Naive B cell (primary cell): ENCODE measurements around the gene RAD51B. TPM values are rescaled to one million over a fixed set of nuclear protein-coding genes. Genes with fewer than 3 reads are reported as not detected.
A peak's percentile ranks its signal among the peaks of the same experiment; 100 is the strongest.

Experiments
- ATAC-seq, 2 donors: fragments of 150-1000 bp; cut with Tn5 transposase; 2 replicates each; pipeline ENCODE4 v1.10.0; 2021; ENCODE audit warnings: low read depth in 2 of 2, mild to moderate bottlenecking in 2 of 2, moderate library complexity in 2 of 2
- DNase-seq: peaks from one replicate; pipeline ENCODE4 v3.0.0; 2022
- H3K27ac Mint-ChIP-seq, 6 donors: one replicate each; pipeline ENCODE4 v1.8.0; 2020 to 2022; ENCODE audit warnings: mild to moderate bottlenecking in 6 of 6, mixed read lengths in 6 of 6, moderate library complexity in 5 of 6, inconsistent platforms in 2 of 6
- H3K27me3 Mint-ChIP-seq, 3 donors: one replicate each; pipeline ENCODE4 v1.8.0; 2021 to 2022; ENCODE audit warnings: mixed read lengths in 3 of 3, mild to moderate bottlenecking in 1 of 3
- H3K36me3 Mint-ChIP-seq, 2 donors: one replicate each; pipeline ENCODE4 v1.8.0; 2020 to 2022; ENCODE audit warnings: mixed read lengths in 2 of 2, inconsistent platforms in 1 of 2, mild to moderate bottlenecking in 1 of 2
- H3K4me1 Mint-ChIP-seq, 3 donors: one replicate each; pipeline ENCODE4 v1.8.0; 2020 to 2022; ENCODE audit warnings: mixed read lengths in 3 of 3, inconsistent platforms in 1 of 3, mild to moderate bottlenecking in 1 of 3, moderate library complexity in 1 of 3
- H3K4me3 Mint-ChIP-seq, 8 donors: one replicate each; pipeline ENCODE4 v1.8.0; 2020 to 2022; ENCODE audit warnings: mild to moderate bottlenecking in 8 of 8, mixed read lengths in 8 of 8, moderate library complexity in 8 of 8, inconsistent platforms in 2 of 8
- H3K9me3 Mint-ChIP-seq, 7 donors: one replicate each; pipeline ENCODE4 v1.8.0; 2020 to 2022; ENCODE audit warnings: mixed read lengths in 7 of 7, mild to moderate bottlenecking in 5 of 7, inconsistent platforms in 2 of 7, moderate library complexity in 1 of 7
- polyA plus RNA-seq, 6 donors: library from polyadenylated mRNA; unstranded; fragments of 300-500 nt; fragmentation: Illumina TruSeq; gene quantifications; one replicate each; pipeline ENCODE4 v1.2.3, GENCODE V29; 2021; ENCODE audit warnings: low read depth in 6 of 6

Gene RAD51B
- polyA plus RNA-seq, 6 donors from 2014 or later = 27.4 to 37.2 (median 31.8) TPM

DNA sequence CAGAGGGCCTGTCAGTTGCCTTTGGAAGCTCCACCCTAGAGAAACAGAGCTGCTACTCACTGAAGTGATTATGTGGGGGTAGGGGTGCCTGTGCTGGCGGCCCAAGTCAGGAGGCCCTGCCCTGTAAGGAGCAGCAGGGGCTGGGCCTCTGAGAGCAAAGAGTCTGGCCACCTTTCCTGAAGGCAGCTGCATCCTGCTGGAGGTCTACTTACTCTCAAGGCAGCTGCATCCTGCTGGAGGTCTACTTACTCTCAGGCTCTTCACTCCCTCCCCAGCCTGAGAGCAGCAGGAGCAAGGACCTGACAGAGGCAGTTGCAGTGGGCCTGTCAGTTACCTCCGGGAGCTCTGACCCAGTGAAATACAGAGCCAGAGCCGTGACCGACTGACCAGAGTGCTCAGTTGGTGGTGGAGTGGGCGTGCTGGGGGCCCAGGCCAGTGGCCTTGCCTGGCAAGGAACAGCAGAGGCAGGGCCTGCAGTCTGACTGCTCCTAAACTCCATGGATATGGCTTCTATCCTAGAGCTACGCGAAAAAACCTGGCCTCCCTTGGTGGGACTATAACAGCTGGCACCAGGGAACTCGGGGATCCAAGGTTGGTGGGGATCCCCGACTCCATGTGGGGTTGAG is 32.3 kb downstream of the RAD51B start:
- H3K4me1 Mint-ChIP-seq = peaks cover 19 to 31% (median 28%) of the 10 kb centered on the region in 3 donors
- no peak overlapping the region for H3K4me3 Mint-ChIP-seq
- peaks cover 0 to 16% (median 11%) of the 10 kb centered on the region in 7 donors for H3K9me3 Mint-ChIP-seq
- no peak for ATAC-seq
- peak overlapping the region in 2 of 6 donors; percentile 3 to 24 for H3K27ac Mint-ChIP-seq
- H3K36me3 Mint-ChIP-seq = peaks cover 10 to 17% of the 10 kb centered on the region in 2 donors
- no peaks in the 10 kb centered on the region for H3K27me3 Mint-ChIP-seq
- no peak for DNase-seq

DNA sequence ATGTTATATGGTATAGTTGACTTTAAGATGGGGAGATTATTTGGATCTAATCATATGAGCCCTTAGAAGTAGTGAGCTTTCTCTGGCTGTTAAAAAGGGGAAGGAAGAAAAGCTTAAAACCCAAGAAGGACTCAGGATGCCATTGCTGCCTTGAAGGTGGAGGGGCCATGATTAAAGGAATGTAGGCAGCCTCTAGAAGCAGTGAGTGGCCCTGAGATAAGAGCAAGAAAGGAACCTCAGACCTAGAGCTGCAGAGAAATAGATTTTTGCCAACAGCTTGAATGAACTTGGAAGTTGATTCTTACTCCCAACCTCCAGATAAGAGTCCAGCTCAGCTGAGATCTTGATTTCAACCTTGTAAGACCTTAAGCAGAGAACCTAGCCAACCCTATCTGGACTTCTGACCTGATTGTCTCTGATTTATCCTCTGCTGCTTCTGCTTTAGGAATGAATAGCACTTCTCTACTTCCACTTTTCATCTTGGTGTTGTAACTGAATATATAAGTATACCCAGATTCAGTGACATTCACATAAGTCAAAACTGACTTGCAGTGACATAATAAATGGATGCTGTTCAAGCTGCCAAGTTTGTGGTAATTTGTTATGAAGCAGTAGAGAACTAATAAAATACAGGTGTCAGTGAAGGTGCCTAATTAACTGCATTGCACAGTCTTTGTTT is 33.5 kb downstream of the RAD51B start:
- no peak overlapping the region for H3K4me3 Mint-ChIP-seq
- H3K27ac Mint-ChIP-seq = peak overlapping the region in 2 of 6 donors; percentile 38 to 56
- ATAC-seq = no peak

DNA sequence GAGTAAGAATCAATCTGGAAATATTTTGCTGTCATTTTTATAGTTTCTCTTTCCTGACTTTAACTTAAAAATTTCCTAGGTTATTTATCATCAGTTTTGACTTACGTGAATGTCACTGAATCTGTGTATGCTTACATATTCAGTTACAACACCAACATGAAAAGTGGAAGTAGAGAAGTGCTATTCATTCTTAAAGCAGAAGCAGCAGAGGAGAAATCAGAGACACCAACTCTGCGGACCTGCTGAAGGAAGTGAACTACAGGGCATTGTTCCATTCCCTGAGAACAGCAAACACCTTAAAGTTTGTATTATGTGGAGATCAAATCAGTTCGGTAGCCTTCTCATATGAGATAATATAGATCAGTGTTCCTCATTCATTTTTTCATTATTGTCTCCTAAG is 34.1 kb downstream of the RAD51B start:
- Mint-ChIP-seq H3K27me3 (no peaks in the 10 kb centered on the region), H3K27ac (peak overlapping the region in 1 of 6 donors; percentile 56), H3K36me3 (peaks cover 0 to 2% of the 10 kb centered on the region in 2 donors), H3K4me3 (no peak overlapping the region), H3K4me1 (peaks cover 19 to 31% (median 25%) of the 10 kb centered on the region in 3 donors), H3K9me3 (peaks cover 0 to 5% (median under 1%) of the 10 kb centered on the region in 7 donors)
- DNase-seq = no peak
- ATAC-seq = peak in 1 of 2 donors; percentile 28

More for the DNA sequence above, 33.5 kb downstream of the RAD51B start:
- H3K4me1 Mint-ChIP-seq = peaks cover 19 to 31% (median 25%) of the 10 kb centered on the region in 3 donors
- H3K9me3 Mint-ChIP-seq = peaks cover 0 to 10% (median 5%) of the 10 kb centered on the region in 7 donors
- H3K36me3 Mint-ChIP-seq = peaks cover 0 to 7% of the 10 kb centered on the region in 2 donors
- no peak for DNase-seq
- no peaks in the 10 kb centered on the region for H3K27me3 Mint-ChIP-seq

DNA sequence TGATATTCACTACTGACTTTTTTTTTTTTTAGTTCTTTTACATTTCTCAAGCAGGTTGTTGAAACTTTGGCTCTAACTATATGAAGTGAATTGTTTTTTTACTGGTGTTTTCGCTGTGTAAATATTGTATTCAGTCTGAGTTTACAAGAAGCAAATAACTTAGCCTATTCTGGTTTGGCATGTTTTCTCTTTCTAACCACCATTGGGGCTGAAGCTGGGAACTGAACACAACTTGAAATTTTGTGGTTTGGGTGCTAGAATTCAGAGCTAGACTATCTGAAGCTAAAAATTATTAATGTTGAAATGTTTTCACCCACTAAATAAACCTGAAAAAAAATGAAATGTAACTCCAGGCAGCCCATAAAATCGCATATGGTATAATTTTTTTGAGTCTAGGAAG is 37.2 kb downstream of the RAD51B start:
- Mint-ChIP-seq H3K4me3 (no peak overlapping the region), H3K27ac (no peak overlapping the region), H3K4me1 (peaks cover 14 to 21% (median 19%) of the 10 kb centered on the region in 3 donors), H3K9me3 (no peaks in the 10 kb centered on the region), H3K27me3 (no peaks in the 10 kb centered on the region), H3K36me3 (no peaks in the 10 kb centered on the region)
- no peak for ATAC-seq
- DNase-seq = no peak

DNA sequence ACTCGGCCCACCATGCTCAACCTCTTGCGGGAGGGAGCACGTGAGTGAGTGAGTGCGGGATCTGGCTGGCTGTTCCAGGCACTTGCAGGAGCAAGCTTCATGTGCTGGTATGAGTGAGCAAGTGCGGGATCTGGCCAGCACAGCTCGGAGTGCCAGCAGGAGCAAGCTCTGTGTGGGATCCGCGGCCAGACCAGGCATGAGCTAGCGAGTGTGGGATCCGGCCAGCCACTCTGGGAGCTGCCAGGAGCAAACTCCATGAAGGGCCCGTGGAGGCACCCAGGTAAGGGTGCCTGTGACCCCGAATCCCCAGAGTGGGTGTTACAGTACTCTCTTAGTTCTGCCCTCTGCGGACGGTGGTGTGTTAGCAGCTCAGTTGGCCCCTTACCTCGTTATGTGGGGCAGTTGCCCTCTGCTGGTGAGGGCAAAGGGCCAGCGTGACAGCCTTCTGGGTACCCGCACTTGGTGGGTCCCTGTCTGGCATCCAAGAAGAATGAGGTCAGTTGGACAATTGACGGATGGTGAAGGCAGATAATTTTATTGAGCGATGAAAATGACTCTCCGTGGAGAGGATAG is 38.3 kb downstream of the RAD51B start:
- H3K27ac Mint-ChIP-seq = peak overlapping the region in 1 of 6 donors; percentile 90

DNA sequence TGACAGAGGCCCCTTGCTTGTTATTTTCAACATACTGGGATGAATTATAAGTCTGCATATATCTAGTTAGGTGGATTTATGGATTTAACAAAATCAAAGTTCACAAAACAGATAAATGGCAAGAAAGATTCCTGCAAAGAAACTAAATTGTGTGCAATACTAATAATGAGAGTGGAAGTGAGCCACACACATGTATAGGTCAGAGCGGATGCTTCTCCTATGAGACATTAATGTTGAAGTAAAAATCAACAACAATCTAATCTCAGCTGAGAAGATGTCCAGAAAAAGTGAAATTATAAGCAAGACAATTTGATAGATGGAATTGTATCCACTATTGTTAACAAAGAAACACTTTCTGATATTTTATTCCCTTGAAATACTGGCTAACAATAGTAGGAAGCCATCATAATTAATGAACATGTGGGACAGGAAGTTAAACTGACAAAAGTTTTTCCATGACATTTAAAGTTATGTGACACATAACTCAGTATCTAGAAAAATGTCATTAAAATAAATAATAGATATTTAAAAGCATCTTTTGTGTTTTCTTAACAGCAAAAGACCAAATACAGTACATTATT is 39.7 kb downstream of the RAD51B start:
- H3K4me1 Mint-ChIP-seq = no peaks in the 10 kb centered on the region
- no peak overlapping the region for H3K4me3 Mint-ChIP-seq
- H3K27me3 Mint-ChIP-seq = no peaks in the 10 kb centered on the region
- ATAC-seq = no peak
- no peak overlapping the region for H3K27ac Mint-ChIP-seq
- no peaks in the 10 kb centered on the region for H3K9me3 Mint-ChIP-seq
- H3K36me3 Mint-ChIP-seq = no peaks in the 10 kb centered on the region
- no peak for DNase-seq

More for the DNA sequence above, 38.3 kb downstream of the RAD51B start:
- DNase-seq (no peak), ATAC-seq (no peak)
- no peak overlapping the region for H3K4me3 Mint-ChIP-seq
- no peaks in the 10 kb centered on the region for H3K36me3 Mint-ChIP-seq
- H3K9me3 Mint-ChIP-seq = no peaks in the 10 kb centered on the region
- H3K4me1 Mint-ChIP-seq = peaks cover 13 to 14% (median 13%) of the 10 kb centered on the region in 3 donors
- H3K27me3 Mint-ChIP-seq = no peaks in the 10 kb centered on the region

DNA sequence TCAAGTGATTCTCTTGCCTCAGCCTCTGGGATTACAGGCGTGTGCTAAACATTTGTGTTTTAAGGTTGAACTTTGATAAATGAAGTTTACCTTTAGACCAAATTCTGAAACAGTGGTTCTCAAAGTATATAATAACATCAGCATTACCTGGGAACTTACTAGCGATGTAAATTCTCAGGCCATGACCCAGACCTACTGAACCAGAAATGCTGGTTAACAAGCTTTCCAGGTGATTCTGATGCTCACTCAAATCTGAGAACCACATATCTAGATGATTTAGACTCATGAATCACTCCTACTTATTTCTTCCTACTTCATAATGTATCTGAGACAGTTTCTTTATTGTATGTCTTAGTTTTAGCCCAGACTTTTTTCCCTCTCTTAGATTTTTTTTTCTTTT is 43.6 kb downstream of the RAD51B start:
- DNase-seq = no peak
- Mint-ChIP-seq H3K27ac (no peak overlapping the region), H3K4me3 (no peak overlapping the region), H3K4me1 (peaks cover 0 to 4% (median 0%) of the 10 kb centered on the region in 3 donors), H3K27me3 (no peaks in the 10 kb centered on the region), H3K9me3 (peaks cover 0 to 1% (median 0%) of the 10 kb centered on the region in 7 donors), H3K36me3 (peaks cover 18 to 25% of the 10 kb centered on the region in 2 donors)
- no peak for ATAC-seq

DNA sequence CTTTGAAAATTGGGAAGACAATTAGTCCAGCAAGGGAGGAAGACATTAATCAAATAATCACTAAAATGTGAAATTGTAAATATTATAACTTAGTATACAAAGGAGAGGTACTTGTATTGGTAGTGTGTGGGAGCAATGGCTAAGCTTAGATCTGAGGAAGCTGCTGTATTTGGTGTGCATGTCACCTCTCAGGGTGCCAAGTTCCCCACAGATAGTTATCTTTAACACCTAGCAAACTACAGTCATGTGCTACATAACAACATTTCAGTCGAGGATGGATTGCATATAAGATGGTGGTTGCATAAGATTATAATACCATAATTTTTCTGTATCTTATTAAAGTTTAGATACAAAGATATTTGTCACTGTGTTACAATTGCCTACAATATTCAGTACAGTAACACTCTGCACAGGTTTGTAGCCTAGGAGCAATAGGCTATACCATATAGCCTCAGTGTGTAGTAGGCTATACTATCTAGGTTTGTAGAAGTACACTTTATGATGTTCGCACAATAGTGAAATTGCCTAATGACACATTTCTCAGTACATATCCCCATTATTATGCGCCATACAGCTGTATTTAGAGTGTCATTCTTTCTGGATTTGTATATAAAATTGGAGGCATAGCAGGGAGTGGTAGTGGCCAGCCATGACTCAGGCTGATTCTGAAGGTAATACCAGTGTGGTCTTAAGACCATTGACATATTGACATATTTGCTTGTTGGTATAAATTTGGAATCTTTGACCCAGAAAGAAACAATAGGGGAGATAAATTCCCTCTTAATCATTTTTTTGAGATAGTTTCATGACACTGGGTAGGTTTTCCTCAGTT is 55.8 kb downstream of the RAD51B start:
- ATAC-seq (no peak), DNase-seq (no peak)

DNA sequence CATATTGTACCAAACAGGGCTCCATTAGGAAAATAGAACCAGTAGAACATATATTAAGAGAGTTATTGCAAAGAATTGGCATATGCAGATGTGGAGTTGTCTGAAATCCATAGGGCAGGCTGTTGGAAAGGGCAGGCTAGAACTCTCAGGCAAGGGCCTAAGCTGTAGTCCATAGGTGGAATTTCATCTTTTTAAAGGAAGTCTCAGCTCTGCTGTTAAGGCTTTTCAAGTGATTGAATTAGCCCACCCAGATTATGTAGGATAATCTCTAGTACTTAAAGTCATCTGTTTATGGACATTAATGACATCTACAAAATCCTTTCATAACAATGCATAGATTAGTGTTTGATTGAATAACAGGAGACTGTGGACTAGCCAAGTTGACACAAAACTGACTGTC is 59.4 kb downstream of the RAD51B start:
- DNase-seq (no peak), ATAC-seq (no peak)
- Mint-ChIP-seq H3K36me3 (no peaks in the 10 kb centered on the region), H3K27me3 (no peaks in the 10 kb centered on the region), H3K4me3 (no peak overlapping the region), H3K4me1 (peaks cover 0 to 6% (median 4%) of the 10 kb centered on the region in 3 donors), H3K27ac (no peak overlapping the region), H3K9me3 (no peaks in the 10 kb centered on the region)

More for the DNA sequence above, 55.8 kb downstream of the RAD51B start:
- Mint-ChIP-seq H3K36me3 (no peaks in the 10 kb centered on the region), H3K27me3 (no peaks in the 10 kb centered on the region), H3K4me1 (no peaks in the 10 kb centered on the region), H3K27ac (no peak overlapping the region), H3K9me3 (peaks cover 0 to 2% (median 0%) of the 10 kb centered on the region in 7 donors), H3K4me3 (no peak overlapping the region)

DNA sequence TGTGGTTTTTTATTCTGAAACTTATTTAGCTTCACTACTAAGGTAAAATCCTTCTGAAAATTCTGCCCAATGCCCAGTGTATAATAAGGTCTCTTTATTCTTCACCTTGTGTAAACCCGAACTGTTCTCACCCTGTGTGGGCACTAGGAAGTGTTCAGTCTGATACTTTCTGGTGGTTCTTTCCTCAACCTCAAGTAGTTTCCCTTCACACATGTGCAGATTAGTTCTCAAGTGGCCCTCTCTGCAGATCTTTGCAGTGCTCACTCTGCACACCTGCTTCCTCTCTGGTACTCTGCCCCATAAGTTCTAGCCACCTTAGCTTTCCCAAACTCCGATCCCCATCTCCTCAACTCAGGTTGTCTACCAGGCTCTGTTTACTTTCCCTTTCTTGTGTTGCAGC is 61.6 kb downstream of the RAD51B start:
- Mint-ChIP-seq H3K4me1 (peaks cover 0 to 6% (median 4%) of the 10 kb centered on the region in 3 donors), H3K9me3 (no peaks in the 10 kb centered on the region), H3K27me3 (no peaks in the 10 kb centered on the region), H3K27ac (peak overlapping the region in 2 of 6 donors; percentile 1 to 16), H3K36me3 (no peaks in the 10 kb centered on the region), H3K4me3 (no peak overlapping the region)
- no peak for DNase-seq
- no peak for ATAC-seq

DNA sequence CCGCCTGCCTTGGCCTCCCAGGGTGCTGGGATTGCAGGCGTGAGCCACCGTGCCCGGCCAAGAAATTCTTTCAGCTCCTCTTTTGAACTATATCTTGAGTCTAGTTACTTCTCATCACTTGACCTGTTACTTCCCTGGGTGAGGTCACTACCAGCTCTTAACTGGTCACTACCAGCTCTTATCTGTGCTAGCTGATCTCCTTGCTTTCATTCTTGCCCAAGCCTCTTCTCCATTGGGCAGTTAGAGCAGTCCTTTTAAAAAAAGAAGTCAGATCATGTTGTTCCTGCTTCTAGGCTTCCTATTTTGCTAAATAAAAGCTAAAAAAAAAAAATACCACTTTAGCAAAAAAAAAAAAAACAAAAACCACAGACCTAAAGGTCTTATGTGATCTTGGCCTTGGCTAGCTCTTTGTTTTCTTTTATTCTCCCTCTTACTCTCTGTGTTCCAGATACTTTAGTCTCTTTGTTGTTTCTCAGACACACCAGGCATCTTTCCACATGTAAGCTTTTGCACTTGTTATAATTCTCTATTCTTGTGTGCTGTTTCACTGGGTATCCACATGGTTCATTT is 63.5 kb downstream of the RAD51B start:
- Mint-ChIP-seq H3K4me1 (peaks cover 0 to 6% (median 4%) of the 10 kb centered on the region in 3 donors), H3K27ac (peak overlapping the region in 1 of 6 donors; percentile 23), H3K4me3 (no peak overlapping the region), H3K36me3 (no peaks in the 10 kb centered on the region), H3K27me3 (no peaks in the 10 kb centered on the region), H3K9me3 (no peaks in the 10 kb centered on the region)
- no peak for ATAC-seq
- no peak for DNase-seq

DNA sequence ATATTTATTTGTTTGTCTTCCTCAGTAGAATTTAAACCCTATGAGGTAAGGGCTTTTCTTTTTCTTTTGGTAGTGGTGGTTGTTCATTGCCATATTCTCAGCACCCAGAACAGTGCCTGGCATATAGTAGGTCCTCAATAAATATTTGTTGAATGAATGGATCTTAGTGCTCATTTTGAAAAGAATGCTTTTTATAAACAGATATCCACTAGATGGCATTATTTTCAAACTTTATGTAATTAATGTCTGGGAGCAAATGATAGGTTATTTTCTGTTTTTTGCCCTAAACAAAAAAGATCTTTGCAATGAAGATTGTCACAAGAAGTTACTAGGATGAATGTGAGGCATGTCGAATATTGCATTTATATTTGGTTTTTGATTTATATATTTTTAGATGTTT is 64.1 kb downstream of the RAD51B start:
- no peak for DNase-seq
- Mint-ChIP-seq H3K36me3 (no peaks in the 10 kb centered on the region), H3K4me3 (no peak overlapping the region), H3K4me1 (peaks cover 0 to 6% (median 4%) of the 10 kb centered on the region in 3 donors), H3K27me3 (no peaks in the 10 kb centered on the region), H3K27ac (no peak overlapping the region), H3K9me3 (no peaks in the 10 kb centered on the region)
- ATAC-seq = no peak
